NCI-H1092 treated with DMSO at 0.1 percent for 48 hours (cell line): ENCODE measurements around the gene COQ2.
"Not testable (repeated sequence)": the region's sequence is repeated elsewhere in the genome, so short reads cannot be mapped to it uniquely, and the experiment has no call there.

Source experiments
- DNase-seq: peaks from one replicate; lab custom pipeline; 2025; lab: John Stamatoyannopoulos, UW

COQ2 gene

DNA sequence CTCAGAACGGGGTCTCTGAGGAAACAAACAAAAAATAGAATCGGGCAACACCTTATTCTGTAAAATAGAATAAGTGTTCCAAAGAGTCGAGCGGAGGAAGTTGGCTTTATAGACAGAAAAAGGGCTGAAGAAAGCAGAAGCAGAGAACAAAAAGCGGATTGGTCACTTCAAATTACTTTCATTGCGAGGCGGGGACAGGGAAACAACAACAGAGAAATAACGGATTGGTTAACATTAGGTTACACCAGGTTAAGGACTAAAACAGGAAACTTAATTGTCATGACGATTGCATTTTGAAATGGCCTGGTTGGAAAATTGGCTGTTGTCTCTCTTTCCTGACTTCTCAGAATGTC is 433 bp upstream of the COQ2 start:
- peak; percentile 41 for DNase-seq

DNA sequence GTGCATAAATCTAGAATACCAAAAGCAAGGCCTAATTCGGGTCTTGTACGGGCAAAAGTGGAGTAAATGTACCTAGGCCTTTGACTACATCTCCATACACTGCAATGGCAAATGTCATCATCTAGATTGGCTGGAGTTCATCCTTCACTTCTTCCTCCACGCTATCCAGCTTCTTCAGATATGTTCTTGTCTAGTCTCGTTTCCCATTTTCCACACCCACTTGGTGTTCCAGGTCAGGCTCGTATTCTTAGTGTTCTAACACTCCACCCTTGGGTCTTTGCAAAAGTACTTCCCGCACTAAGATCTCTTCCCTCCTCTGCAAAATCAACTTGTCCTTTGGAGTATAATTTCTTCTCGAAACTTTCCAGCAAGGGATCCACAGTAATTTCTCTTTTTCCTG is 1.4 kb downstream of the COQ2 start:
- DNase-seq: no peak

DNA sequence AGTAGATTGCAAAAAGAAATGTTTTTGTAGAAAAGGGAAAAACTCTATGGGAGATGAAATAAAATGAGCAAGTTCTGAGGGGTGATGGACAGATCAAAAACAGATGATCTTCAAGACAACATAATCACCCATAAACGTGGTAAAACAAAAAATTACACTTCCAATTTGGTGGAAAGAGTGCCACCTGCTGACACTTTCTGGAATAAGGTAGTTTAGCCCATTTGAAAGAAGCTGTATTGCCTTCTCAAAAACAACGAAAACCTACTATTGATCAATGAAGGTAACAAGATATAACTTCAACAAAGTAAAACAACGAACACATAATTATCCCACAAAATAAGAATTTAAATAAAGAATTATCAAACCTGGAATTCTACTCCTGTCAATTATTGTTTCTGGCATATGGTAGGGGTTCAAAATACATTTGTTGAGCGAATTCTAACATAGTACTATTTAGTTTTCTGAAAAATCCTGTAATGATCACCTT is 2.5 kb downstream of the COQ2 start:
- DNase-seq: peak; percentile 38

DNA sequence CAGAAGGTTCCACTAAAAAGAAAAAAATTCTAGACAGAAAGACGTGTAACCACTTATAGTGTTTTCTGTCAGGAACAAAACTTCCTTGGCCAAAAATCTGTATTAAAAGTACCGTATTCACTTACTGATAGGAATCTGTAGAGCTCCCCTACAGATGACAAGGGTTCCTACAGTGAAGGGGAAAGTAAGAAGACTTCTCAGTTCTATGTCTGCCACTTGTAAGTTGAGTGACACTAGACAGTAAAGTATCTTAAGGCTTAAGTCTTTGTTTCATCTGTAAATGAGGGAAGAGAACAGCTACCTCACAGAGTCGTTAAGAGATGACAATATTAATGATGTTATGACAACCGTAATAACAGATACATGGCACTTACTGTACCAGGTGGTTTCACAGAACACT is 3.3 kb downstream of the COQ2 start:
- DNase-seq: no peak

DNA sequence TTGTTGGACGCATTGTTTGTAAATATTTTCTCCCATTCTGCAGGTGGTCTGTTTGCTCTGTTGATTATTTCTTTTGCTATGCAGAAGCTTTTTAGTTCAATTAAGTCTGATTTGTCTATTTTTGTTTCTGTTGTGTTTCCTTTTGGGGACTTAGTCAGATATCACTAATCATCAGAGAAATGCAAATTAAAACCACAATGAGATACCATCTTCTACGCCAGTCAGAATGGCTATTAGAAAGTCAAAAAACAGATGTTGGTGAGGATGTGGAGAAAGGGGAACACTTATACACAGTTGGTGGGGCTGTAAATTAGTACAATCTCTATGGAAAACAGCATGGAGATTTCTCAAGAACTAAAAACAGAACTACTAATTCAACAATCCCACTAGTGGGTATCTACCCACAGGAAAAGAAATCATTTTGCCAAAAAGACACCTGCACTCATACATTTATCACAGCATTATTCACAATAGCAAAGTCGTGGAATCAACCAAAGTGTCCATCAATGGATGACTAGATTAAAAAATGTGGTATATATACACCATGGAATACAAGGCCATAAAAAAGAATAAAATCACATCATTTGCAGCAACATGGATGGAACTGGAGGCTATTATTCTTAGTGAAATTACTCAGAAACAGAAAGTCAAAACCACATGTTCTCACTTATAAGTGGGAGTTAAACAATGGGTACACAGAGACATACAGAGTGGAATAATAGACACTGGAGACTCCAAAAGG is 8.1 kb downstream of the COQ2 start:
- DNase-seq: no peak

DNA sequence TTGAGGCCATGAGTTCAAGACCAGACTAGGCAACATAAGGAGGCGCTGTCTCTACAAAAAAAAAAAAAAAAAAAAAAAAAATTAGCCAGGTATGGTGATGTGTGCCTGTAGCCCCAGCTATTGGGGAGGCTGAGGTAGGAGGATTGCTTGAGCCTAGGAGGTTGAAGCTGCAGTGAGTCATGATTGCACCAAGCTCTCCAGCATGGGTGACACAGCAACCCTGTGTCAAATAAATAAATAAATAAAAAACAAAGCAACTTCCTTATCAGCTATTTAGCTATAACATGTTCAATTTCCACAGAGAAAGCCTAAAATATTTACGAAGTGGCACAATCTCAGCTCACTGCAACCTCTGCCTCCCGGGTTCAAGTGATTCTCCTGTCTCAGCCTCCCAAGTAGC is 10.7 kb downstream of the COQ2 start:
- not testable (repeated sequence) for DNase-seq

DNA sequence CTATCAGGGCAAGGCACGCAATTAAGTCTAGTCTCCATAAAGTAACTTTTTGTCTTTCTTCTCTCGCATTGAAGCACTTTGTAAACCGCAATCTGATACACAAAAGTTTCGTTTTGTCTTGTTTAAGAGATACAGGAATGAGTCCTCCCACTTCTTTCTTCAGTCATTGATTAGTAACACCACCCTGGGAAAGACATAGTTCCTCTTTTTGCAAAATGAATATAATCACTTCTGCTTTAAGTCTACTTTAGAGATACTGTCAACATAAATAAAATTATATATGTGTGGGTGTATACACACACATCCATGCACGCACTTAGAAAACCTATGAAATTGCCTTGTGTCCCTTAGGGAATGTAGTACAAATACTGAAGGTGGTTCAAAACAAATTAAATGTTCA is 11.7 kb downstream of the COQ2 start:
- no peak for DNase-seq

DNA sequence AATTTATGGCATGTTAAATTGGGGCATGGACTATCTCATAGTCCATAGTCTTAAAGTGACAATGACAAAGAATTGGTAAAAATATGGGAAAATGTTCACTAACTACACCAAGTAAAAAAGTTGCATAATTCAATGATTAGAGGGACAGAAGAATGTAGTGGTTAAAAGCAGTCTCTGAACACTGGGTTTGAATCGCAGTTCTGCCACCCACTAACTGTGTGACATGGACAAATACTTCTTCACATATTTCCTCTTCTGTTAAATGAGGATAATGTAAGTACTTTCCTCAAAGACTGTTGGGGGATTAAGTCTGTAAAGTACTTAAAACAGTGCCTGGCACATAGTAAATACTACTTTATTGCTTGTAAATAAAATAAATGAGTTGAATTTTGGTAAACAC is 15.3 kb downstream of the COQ2 start:
- DNase-seq: no peak

DNA sequence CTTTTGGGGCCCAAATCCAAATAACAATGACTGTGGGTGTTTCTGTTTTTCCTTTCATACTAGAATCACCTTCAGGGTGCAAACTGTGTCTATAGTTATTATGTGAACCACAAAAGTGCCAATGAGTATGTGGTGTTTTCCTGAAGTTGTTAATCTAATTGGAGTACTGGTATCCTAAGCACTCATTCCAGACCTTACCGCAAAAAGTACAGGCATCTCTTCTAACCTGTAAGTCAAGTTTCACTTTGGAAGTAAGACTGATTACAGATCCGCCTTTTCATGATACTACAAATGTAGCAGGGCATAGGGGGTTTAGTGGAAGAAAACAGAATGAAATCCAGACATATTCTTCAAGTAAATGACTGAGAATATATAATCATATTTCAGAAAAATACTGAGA is 16.1 kb downstream of the COQ2 start:
- no peak for DNase-seq

DNA sequence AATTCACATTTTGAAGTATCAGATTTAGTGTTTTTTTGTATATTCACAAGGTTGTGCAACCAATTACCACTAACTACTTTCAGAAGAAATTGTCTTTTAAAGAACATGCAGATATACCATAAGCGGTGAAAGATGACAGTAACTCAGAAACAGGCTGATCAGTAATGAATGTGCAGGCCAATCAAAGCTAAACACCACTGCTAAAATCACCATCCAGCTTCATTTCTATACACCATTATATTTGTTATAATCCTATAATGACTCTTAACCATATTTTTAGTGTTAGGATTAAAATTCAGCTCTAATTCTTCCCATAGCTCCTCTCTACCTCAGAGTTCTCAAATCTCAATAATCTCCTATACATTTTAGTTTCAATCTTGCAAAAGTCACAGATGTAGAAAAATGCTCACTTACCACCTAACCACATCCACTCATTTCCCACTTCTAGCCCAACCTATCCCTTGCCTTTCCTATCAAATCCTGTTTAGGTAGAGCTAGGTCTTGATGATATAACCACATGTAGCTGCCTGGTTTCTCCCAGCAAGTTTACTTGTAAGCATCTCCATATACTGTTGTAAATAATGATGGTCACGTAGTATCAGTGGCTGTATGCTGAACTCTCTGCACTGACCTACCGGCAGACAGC is 16.6 kb downstream of the COQ2 start:
- DNase-seq: no peak

DNA sequence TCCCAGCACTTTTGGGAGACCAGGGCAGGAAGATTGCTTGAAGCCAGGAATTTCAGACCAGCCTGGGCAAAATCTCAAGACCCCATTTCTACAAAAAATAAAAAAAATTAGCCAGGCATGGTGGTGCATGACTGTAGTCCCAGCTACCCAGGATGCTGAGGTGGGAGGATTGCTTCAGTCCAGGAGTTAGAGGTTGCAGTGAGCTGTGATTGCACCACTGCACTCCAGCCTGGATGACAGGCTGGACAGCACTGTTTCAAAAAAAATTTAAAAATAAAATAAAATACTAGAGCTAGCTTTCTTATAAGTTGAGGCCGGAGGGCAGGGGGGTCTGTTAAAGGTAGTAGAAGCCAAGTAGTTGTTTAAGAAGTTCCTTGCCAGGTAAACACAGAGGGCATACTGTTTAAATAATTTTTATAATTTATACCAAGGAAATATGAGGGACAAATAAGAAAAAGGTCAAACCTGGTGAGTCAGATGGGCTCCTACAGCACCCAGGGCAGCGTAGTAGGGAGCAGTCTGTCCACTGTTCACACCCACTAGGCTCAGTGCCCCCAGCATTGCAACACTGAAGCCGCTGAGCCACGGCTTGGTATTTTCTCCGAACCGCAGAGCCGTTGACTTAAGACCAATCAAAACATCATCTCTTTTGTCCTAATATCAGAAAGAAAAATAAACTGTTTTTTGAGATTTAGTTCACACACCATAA is 17.3 kb downstream of the COQ2 start:
- no peak for DNase-seq

DNA sequence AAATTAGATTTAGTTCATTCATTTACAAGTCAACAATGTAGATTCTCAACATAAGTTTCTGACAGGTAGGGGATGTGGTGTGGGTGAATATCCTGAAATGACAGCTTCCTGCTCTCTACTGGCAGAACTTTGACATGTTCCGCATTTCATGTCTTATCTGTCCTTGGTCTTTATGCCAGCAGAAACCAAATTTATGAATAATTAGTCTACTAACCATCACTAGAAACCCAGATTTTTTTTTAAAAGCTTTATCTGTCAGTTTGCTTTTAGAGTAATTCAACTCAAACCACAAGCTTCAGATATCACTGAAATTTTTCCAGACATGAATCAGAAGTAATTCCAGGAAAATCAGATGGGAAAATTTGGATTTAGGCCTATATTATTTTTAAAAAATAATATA is 17.9 kb downstream of the COQ2 start:
- no peak for DNase-seq

DNA sequence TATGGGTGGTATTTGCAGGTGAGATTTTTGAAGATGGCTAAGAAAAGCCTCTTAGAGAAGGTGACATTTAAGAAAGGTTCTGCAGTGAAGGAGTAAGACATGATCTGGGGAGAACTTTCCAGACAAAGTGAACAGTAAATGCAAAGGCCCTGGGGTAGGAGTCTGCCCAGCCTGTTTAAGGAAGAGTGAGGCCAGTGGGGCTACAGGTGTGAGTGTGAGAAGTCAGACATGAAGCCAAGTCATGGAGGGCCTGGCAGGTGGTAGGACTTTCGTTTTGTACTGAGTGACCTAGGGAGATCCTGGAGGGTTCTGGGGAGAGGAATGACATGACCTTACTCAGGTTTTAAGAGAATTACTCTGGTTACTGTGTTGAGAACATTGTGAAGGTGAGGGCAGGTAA is 21.5 kb downstream of the COQ2 start:
- no peak for DNase-seq

DNA sequence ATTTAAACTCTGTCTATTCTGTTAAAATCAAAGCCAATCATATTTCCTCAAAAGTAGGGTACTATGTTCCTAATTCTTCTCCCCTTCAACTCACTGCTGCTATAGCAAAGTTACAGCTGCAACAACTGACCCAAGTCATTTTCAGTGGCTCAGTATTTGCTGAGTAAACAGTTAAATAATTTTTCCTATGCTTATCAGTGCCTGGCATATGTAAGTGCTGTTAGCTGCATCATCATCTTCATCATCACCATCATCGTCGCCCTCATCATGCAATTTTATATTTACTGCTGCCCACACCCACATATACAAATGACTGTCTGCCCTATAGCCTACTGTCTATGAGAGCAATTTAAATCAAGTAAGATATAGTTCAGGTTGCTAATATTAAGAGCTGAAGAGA is 21.9 kb downstream of the COQ2 start:
- DNase-seq: no peak

DNA sequence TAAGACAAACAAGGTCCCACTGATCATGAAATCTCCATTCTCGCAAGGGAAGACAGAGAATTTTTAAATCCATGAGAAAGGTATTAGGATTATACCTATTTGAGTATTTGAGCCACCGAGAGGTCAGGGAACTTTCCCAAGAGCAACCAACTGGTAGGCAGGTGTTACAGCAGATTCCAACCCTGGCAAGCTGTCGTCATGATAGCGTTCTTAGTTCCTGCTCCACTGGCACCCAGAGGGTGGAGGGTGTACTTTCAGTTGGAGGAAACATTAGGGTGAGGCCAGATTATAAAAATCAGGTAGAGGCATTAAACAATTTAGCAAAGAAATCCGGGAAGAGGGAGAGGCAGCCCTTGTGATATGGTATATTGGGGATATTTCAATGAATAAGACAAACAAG is 23.3 kb downstream of the COQ2 start:
- no peak for DNase-seq

DNA sequence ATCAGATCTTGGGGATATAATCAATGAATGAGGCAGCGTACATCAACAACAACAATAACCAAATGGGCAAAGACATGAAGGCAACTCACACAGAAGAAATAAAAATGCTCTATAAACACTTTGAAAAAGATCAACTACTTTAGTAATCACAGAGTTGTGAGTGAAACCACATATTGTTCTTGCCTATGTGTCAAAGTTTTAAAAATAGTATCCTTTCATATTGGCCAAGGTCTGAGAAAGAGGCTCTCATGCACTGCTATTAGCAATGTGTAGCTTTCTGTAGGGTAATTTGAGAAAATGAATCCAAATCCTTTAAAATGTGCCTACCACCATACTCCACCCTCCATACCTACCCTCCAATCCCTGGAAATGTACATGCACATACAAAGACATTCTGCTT is 25.0 kb downstream of the COQ2 start:
- DNase-seq: no peak

DNA sequence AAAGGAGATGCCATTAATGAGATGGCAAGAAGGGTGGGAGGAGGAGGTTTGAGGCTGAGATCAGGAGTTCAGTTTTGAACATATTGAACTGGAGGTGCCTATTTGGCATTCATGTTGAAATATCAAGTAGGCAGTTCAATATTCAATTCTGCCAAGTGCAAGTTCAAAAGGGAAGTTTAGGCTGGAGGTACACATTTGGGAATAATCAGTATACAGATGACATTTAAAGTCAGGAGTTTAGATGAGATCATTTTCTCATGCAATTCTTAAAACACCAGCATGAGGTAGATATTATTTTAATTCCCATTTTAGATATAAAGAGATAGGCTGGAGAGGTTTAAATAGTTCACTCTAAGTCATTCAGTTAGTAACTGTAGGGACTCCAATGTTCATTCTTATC is 26.1 kb downstream of the COQ2 start:
- no peak for DNase-seq

DNA sequence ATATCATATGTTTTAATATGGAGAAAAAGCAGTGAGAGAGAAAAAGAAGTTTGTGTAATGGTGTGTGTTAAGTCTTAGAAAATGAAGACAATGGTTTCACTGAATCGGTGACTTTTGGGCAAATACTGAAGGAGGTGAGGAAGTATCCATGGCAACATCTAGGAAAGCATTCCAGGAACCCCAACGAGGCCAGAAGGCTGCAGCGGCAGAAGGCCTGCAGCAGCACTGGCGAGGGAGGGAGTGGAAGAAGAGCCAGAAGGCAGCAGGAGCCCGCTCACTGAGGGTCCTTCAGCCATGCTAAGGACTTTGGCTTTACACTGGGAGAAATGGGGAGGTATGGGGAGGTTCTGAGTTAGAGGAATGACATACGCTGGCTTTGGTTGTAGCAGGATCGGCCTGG is 26.8 kb downstream of the COQ2 start:
- no peak for DNase-seq

DNA sequence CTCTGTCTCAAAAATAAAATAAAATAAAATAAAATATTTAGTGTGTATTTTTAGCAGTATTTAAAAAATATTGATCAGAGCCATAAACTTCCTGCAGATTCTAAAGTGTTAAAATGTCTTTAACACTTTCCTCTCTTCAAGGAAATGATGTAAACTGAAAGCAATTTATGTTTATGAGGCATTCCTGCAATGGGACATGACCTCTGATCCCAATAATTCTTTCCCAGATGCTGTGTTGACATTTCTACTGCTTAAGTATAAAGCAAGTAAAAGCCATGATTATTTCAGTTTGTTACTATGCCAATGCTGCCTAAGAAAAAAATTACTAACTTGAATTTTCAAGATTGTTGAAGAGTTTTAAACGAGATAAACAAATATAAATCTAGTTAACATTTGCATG is 29.0 kb downstream of the COQ2 start:
- DNase-seq: no peak

DNA sequence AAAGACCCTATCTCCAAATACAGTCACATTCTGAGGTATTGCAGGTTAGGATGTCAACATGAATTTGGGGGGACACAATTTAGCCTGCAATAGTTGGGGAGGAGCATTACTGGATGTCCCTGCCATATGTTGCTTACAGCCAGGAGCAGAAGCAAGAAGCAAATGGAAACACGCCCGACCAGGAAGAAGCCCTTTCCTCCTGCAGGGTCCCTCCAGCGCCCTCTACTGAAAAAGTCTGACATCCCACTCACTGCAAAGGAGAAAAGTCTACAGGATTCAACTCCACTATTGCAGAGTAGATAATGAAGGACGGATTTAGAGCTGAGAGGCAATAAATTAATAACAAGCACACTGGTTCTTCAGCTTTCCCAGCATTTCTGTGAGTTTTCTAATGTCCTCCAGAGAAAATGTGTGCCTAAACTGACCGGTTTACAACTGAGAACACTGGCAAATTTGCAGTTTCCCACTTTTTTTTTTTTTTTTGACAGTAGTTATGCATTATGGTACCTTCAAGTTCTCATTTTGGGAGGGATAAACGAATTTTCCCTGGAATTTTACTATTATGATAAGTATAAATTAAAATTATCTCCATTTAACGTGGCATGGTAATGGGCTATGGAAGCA is 31.7 kb downstream of the COQ2 start:
- DNase-seq: peak; percentile 74

DNA sequence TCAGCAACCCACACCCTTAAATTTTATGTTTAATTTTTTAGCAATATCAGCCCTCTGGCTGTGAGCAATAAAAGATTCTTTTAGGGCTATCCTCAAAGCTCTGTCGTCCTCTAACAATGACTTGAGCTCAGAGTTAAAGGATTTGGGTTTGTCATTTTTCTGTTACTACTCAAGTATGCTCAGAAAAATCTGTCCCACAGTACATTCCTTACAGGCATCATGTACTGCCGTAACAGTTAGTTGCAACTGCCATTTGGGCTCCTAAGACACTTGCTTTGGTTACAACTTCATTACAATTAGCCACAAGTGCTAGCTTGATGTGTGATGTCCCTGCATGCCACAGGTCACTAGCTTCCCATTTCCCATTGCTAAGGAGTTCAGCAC is 33.2 kb downstream of the COQ2 start:
- no peak for DNase-seq

DNA sequence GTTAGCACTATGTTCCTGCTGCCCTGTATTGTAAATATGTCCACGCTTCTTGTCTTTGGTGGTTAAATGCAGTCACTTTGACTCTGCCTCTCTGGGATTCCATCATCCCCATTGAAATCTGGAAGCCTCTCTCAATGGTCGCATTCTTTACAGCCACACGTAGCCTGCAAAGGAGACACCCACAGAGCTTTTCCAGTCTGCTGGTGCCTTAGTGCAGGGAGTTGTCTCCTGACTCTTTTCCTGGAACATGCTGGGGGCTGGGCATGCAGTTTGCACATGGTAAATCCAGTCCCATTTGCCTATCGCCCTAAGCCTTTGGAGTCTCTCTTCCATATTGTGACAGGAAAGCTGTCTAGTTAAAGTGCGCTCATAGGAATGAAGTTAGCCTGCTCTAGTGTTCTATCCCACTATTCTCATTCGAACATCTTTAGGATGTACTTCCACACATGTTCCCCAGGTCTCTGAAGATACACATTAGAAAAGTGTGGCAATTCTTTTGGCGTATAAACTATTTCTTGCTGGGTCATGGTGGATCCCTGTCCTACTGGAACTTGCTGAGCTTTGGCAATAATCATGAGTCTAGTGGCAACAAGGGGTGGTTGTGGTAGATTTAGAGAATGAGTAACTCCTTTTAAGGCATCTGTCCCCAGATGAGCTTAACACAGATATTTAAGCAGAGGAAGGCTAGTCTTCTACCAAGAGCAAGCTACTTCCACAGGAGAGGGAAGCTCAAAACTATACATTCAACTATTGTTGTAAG is 33.7 kb downstream of the COQ2 start:
- no peak for DNase-seq
